K562 (cell line): ENCODE measurements around the gene CACNA2D2. TPM values are rescaled to one million over a fixed set of nuclear protein-coding genes. Genes with fewer than 3 reads are reported as not detected.

Experiments used
- CAMTA2 ChIP-seq: fragments of 250-450 bp; sonication (Bioruptor Pico); conservative IDR thresholded peaks from 2 replicates; pipeline ENCODE4 v1.5.1; 2022
- CBFA2T3 ChIP-seq: fragments of 450-650 bp; IDR thresholded peaks from 2 replicates; pipeline ENCODE4 v1.6.1; 2017
- CCAR2 ChIP-seq: fragments of 200-400 bp; formaldehyde crosslinking; IDR thresholded peaks from 2 replicates; pipeline ENCODE4 v1.6.1; 2017; ENCODE audit warnings: mild to moderate bottlenecking, low read depth, low read length
- CREB1 ChIP-seq, 2 experiments: sonication (generic) in 1 of 2; formaldehyde crosslinking in 1 of 2; IDR thresholded peaks; 2 replicates each; pipeline versions ENCODE4 v1.6.1 to v1.8.0; 2012 to 2022; ENCODE audit warnings: inconsistent platforms in 1 of 2, mild to moderate bottlenecking in 1 of 2, missing genetic modification reagents in 1 of 2, moderate library complexity in 1 of 2
- CREBBP ChIP-seq: IDR thresholded peaks from one replicate; pipeline ENCODE4 v1.6.1; 2012; ENCODE audit warnings: low read depth, mild to moderate bottlenecking, control low read depth, inconsistent platforms, low read length
- EGR1 ChIP-seq: fragments of 450-650 bp; conservative IDR thresholded peaks from 2 replicates; pipeline ENCODE4 v1.6.1; 2017; ENCODE audit warnings: mild to moderate bottlenecking
- ESRRA ChIP-seq: fragments of 450-650 bp; IDR thresholded peaks from 2 replicates; pipeline ENCODE4 v1.6.1; 2014; ENCODE audit warnings: low read depth, mild to moderate bottlenecking, moderate library complexity, borderline replicate concordance
- ETS2 ChIP-seq: IDR thresholded peaks from 2 replicates; pipeline ENCODE4 v1.6.1; 2016; ENCODE audit warnings: borderline replicate concordance, missing genetic modification characterization, mild to moderate bottlenecking, moderate library complexity, missing compliant biosample characterization; ENCODE audit not compliant: poor library complexity, severe bottlenecking
- FIP1L1 ChIP-seq: fragments of 200-400 bp; formaldehyde crosslinking; IDR thresholded peaks from 2 replicates; pipeline ENCODE4 v1.6.1; 2018; ENCODE audit warnings: mild to moderate bottlenecking, low read depth, low read length; ENCODE audit not compliant: poor library complexity, severe bottlenecking
- GATA2 ChIP-seq: sonication (generic); formaldehyde crosslinking; IDR thresholded peaks from 2 replicates; pipeline ENCODE4 v1.4.0; 2020; ENCODE audit warnings: mild to moderate bottlenecking, missing genetic modification reagents
- HMGN3 ChIP-seq: IDR thresholded peaks from 2 replicates; pipeline ENCODE4 v1.6.1; 2011; ENCODE audit warnings: borderline replicate concordance, low read depth, mild to moderate bottlenecking, mixed read lengths, low read length; ENCODE audit not compliant: insufficient read length; ENCODE audit errors: extremely low read depth
- HNRNPUL1 ChIP-seq: fragments of 200-400 bp; formaldehyde crosslinking; IDR thresholded peaks from 2 replicates; pipeline ENCODE4 v1.6.1; 2017; ENCODE audit warnings: low read length
- MIER1 ChIP-seq: fragments of 450-650 bp; IDR thresholded peaks from 2 replicates; pipeline ENCODE4 v1.6.1; 2016; ENCODE audit warnings: antibody characterized with exemption, mild to moderate bottlenecking, low read depth
- MYNN ChIP-seq, 2 experiments: sonication (generic); formaldehyde crosslinking in 1 of 2; IDR thresholded peaks; 2 replicates each; pipeline versions ENCODE4 v1.5.0 to v1.6.1; 2016 to 2020; ENCODE audit warnings: antibody characterized with exemption in 1 of 2, missing genetic modification reagents in 1 of 2
- PBX2 ChIP-seq, 2 experiments: IDR thresholded peaks in 1 of 2; conservative IDR thresholded peaks in 1 of 2; 2 replicates each; pipeline ENCODE4 v1.6.1; 2016; ENCODE audit warnings: low read depth in 2 of 2, mild to moderate bottlenecking in 1 of 2, missing compliant biosample characterization in 1 of 2, missing genetic modification characterization in 1 of 2, moderate library complexity in 1 of 2
- SRF ChIP-seq, 2 experiments: fragments of 250-450, 450-650 bp in 1 of 2; sonication (Bioruptor Pico) in 1 of 2; sonication (generic) in 1 of 2; formaldehyde crosslinking; IDR thresholded peaks; 2 replicates each; pipeline versions ENCODE4 v1.5.0 to v1.5.1; 2020 to 2022; ENCODE audit warnings: mild to moderate bottlenecking in 1 of 2, missing genetic modification reagents in 1 of 2
- TCF3 ChIP-seq: sonication (generic); formaldehyde crosslinking; IDR thresholded peaks from 2 replicates; pipeline ENCODE4 v1.4.0; 2020; ENCODE audit warnings: mild to moderate bottlenecking, missing genetic modification reagents
- TRIM24 ChIP-seq, 2 experiments: fragments of 450-650 bp; IDR thresholded peaks; 2 replicates each; pipeline ENCODE4 v1.6.1; 2016
- U2AF1 ChIP-seq: fragments of 200-400 bp; formaldehyde crosslinking; optimal IDR thresholded peaks from 2 replicates; pipeline ENCODE3; 2017; ENCODE audit warnings: mild to moderate bottlenecking, low read depth, low read length, moderate library complexity
- ZNF165 ChIP-seq: fragments of 250-450 bp; sonication (Bioruptor Pico); IDR thresholded peaks from 2 replicates; pipeline ENCODE4 v1.4.0; 2020; ENCODE audit warnings: borderline replicate concordance
- ZNF184 ChIP-seq: sonication (generic); formaldehyde crosslinking; IDR thresholded peaks from 2 replicates; pipeline ENCODE4 v1.5.0; 2020; ENCODE audit warnings: missing genetic modification reagents
- ZNF699 ChIP-seq: fragments of 250-450 bp; sonication (Bioruptor Pico); IDR thresholded peaks from 2 replicates; pipeline ENCODE4 v1.8.0; 2021; ENCODE audit warnings: mild to moderate bottlenecking, moderate library complexity; ENCODE audit not compliant: insufficient replicate concordance
- ZNF785 ChIP-seq: fragments of 250-450 bp; sonication (Bioruptor Pico); IDR thresholded peaks from 2 replicates; pipeline ENCODE4 v1.4.0; 2020; ENCODE audit warnings: mild to moderate bottlenecking
- ZNF830 ChIP-seq: fragments of 250-450 bp; sonication (Bioruptor Pico); IDR thresholded peaks from 2 replicates; pipeline ENCODE4 v1.5.0; 2021; ENCODE audit warnings: mild to moderate bottlenecking
- polyA plus RNA-seq, 8 experiments: library from polyadenylated mRNA; depleted of rRNA in 4 of 8; stranded (reverse) in 5 of 8; unstranded in 3 of 8; fragments of >200 nt; fragmentation: Nextera tagmentation in 2 of 8; fragmentation: Illumina TruSeq in 1 of 8; extraction: Ambion mirVana in 2 of 8; extraction: Trizol in 1 of 8; gene quantifications; 2 replicates each; pipeline versions ENCODE4 v1.2.1 to v1.2.3, GENCODE V29; 2011 to 2014; ENCODE audit warnings: inconsistent platforms in 1 of 8, missing spikeins in 1 of 8
- total RNA-seq, 7 experiments: library from RNA; depleted of rRNA in 6 of 7; stranded (reverse); fragments of >200 nt in 6 of 7; fragmentation: Illumina TruSeq in 2 of 7; extraction: Trizol in 2 of 7; gene quantifications; 2 replicates each; pipeline versions ENCODE4 v1.2.1 to v1.2.3, GENCODE V29; 2011 to 2021; ENCODE audit warnings: low replicate concordance in 1 of 7
- TF ChIP-seq, protein P1 (sequence below): fragments of 250-450 bp; sonication (Bioruptor Pico); IDR thresholded peaks from 2 replicates; pipeline ENCODE4 v1.5.0; 2021

The CACNA2D2 gene
- total and polyA plus RNA-seq, 9 of the 15 experiments (the other 6 are each of a cell fraction or from before 2014, with no cell fraction given): 0.11 to 0.58 (median 0.36) TPM; not detected in 2

DNA sequence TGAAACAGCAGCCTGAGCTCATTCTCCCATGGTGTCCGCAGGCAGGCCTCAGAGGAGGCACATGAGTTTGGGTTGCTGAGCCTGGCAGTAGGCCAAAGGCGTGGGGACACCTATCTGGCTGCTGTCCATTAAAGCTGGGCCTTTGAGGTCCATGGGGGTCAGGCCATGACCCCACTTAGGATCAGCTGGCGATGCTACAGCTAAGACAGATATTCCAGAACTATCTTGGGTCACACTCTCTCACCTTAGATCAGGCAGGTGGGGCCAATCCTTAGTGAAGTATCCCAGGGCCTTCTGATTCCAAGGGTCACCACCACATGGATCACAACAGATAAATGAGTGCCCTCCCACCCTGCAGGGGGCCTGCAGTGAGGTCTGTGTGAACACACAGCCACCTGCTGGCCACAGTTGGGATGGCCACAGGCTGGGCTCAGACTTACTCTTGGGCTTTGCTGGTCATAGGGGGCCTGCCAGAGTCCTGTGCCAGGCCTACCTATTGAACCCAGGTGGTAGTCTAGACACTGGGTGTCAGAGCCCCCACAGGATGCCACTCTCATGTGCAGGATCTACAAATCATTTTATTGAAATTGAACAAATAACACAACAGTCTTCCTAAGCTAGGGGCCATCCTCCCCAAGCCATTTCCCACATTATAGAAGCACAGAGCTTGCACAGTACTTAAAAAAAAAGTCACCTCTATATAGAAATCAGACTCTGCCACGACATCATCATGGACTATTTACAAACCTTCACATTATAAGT, 178.9 kb downstream of the CACNA2D2 start (continued):
- TF ChIP-seq SRF (CRISPR knock-in tag; IDR thresholded peaks at IDR 0.05): no peak
- TF ChIP-seq TRIM24 (IDR thresholded peaks at IDR 0.05): no peak
- no peak for TF ChIP-seq MIER1
- no peak for TF ChIP-seq ETS2 (tag)
- TF ChIP-seq ZNF785 (CRISPR knock-in tag): no peak
- TF ChIP-seq ESRRA: peak; percentile 24; the same call in 1 of the 2 replicates
- peak; percentile 55 for TF ChIP-seq CBFA2T3
- TF ChIP-seq HMGN3: no peak
- TF ChIP-seq GATA2 (CRISPR knock-in tag): peak; percentile 13; the same call in 1 of the 2 replicates
- no peak for TF ChIP-seq FIP1L1
- TF ChIP-seq ZNF184 (CRISPR knock-in tag): no peak
- no peak for TF ChIP-seq U2AF1
- TF ChIP-seq, protein P1, sequence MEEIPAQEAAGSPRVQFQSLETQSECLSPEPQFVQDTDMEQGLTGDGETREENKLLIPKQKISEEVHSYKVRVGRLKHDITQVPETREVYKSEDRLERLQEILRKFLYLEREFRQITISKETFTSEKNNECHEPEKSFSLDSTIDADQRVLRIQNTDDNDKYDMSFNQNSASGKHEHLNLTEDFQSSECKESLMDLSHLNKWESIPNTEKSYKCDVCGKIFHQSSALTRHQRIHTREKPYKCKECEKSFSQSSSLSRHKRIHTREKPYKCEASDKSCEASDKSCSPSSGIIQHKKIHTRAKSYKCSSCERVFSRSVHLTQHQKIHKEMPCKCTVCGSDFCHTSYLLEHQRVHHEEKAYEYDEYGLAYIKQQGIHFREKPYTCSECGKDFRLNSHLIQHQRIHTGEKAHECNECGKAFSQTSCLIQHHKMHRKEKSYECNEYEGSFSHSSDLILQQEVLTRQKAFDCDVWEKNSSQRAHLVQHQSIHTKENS (CRISPR knock-in tag): no peak
- no peak for TF ChIP-seq ZNF830 (CRISPR knock-in tag)
- no peak for TF ChIP-seq PBX2 (CRISPR knock-in tag; IDR thresholded peaks at IDR 0.05; ENCODE audit: low read depth)
- no peak for TF ChIP-seq PBX2 (tag; conservative IDR thresholded peaks at IDR 0.05; ENCODE audit: low read depth)
- no peak for TF ChIP-seq HNRNPUL1
- no peak for TF ChIP-seq ZNF699
- 0 out of 2 replicates have a peak, but pooled peaks have one; percentile 7 for TF ChIP-seq EGR1
- no peak for TF ChIP-seq ZNF165 (CRISPR knock-in tag)
- no peak for TF ChIP-seq CREB1 (IDR thresholded peaks at IDR 0.05)
- no peak for TF ChIP-seq CREB1 (CRISPR knock-in tag; IDR thresholded peaks at IDR 0.05)
- no peak for TF ChIP-seq CCAR2
- peak; percentile 22; the same call in 1 of the 2 replicates for TF ChIP-seq TCF3
- no peak for TF ChIP-seq MYNN (IDR thresholded peaks at IDR 0.05)
- TF ChIP-seq MYNN (CRISPR knock-in tag; IDR thresholded peaks at IDR 0.05): no peak
- TF ChIP-seq CREBBP: no peak
- no peak for TF ChIP-seq CAMTA2
